Activated T-helper 9 cell treated with anti-CD3 and anti-CD28 coated beads, Interleukin-2, amount 50 U/mL, for 16 hours (primary cell): Measurements from ENCODE around the gene MMP28.

Experiments used
- DNase-seq: peaks from one replicate; pipeline ENCODE4 v3.0.0-alpha.2; 2020; ENCODE audit warnings: low read depth

Gene MMP28

GRCh38 chr17:35795007-35795870 lies at the start of gene MMP28:
TSS of gene MMP28 (minus strand) at chr17:35795641. CDS start at chr17:35795377, 264 bp downstream.
- peak; percentile 10 for DNase-seq

- no peak for DNase-seq
Measured at GRCh38 chr17:35844547-35844946, 49.1 kb upstream of the MMP28 start.

- no peak for DNase-seq
Measured at GRCh38 chr17:35843698-35844097, 48.3 kb upstream of the MMP28 start.

GRCh38 chr17:35842239-35842638 lies 46.8 kb upstream of the MMP28 start:
- no peak for DNase-seq

- no peak for DNase-seq
Measured at GRCh38 chr17:35841505-35841904, 46.1 kb upstream of the MMP28 start.

GRCh38 chr17:35841101-35841500 lies 45.7 kb upstream of the MMP28 start:
- no peak for DNase-seq

- no peak for DNase-seq
Measured at GRCh38 chr17:35825206-35825605, 29.8 kb upstream of the MMP28 start.

- DNase-seq, result no peak
Measured at GRCh38 chr17:35821308-35821707, 25.9 kb upstream of the MMP28 start.

- no peak for DNase-seq
Measured at GRCh38 chr17:35819455-35819854, 24.0 kb upstream of the MMP28 start.

GRCh38 chr17:35817196-35817595 lies 21.8 kb upstream of the MMP28 start:
- DNase-seq, result no peak

- no peak for DNase-seq
Measured at GRCh38 chr17:35816723-35817122, 21.3 kb upstream of the MMP28 start.

GRCh38 chr17:35812456-35812855 lies 17.0 kb upstream of the MMP28 start:
- DNase-seq, result no peak

- no peak for DNase-seq
Measured at GRCh38 chr17:35811759-35812158, 16.3 kb upstream of the MMP28 start.

- DNase-seq, result no peak
Measured at GRCh38 chr17:35809855-35810461, 14.5 kb upstream of the MMP28 start.

- peak; percentile 93 for DNase-seq
Measured at GRCh38 chr17:35808962-35809854, 13.8 kb upstream of the MMP28 start, which contains the start of gene TAF15. TSS of gene TAF15 (plus strand) at chr17:35809484. CDS start at chr17:35809570, 86 bp downstream.

GRCh38 chr17:35808240-35808961 lies 13.0 kb upstream of the MMP28 start:
- no peak for DNase-seq

- DNase-seq, result no peak
Measured at GRCh38 chr17:35807371-35808144, 12.1 kb upstream of the MMP28 start.

GRCh38 chr17:35804658-35805192 lies 9.3 kb upstream of the MMP28 start:
- no peak for DNase-seq

GRCh38 chr17:35801583-35802224 lies 6.3 kb upstream of the MMP28 start:
- DNase-seq, result no peak

GRCh38 chr17:35799942-35800341 lies 4.5 kb upstream of the MMP28 start:
- no peak for DNase-seq
